Lower leg skin (tissue), 4 donors: ENCODE data around the gene SEMA4A. TPM values are rescaled to one million over a fixed set of nuclear protein-coding genes. Genes with fewer than 3 reads are reported as not detected.

ENCODE experiments used
- DNase-seq, 2 donors: peaks; one replicate each; pipeline ENCODE4 v3.0.0-alpha.2; 2019; ENCODE audit warnings: low spot score in 2 of 2
- H3K4me3 ChIP-seq: fragments of 200-600 bp; sonication (generic); 2 replicates; pipeline ENCODE4 v1.5.1; 2017; ENCODE audit warnings: mild to moderate bottlenecking, low read depth; ENCODE audit not compliant: poor library complexity, severe bottlenecking
- CTCF ChIP-seq, 3 donors: fragments of 450-650 bp; IDR thresholded peaks; one replicate each; pipeline ENCODE4 v1.5.1; 2016; ENCODE audit warnings: antibody characterized with exemption in 3 of 3, mild to moderate bottlenecking in 3 of 3, moderate library complexity in 2 of 3
- POLR2A ChIP-seq, 2 donors: fragments of 450-650 bp; IDR thresholded peaks; one replicate each; pipeline ENCODE4 v1.6.1; 2016 to 2017; ENCODE audit warnings: antibody characterized with exemption in 2 of 2, mild to moderate bottlenecking in 1 of 2, moderate library complexity in 1 of 2
- WGBS, 2 donors: methylation state at CpG; one replicate each; pipeline ENCODE4 v1.1.5; 2018; 5-methylcytosine and 5-hydroxymethylcytosine counted together
- intact Hi-C: fragments of 100-400 bp; cut with DNase I; formaldehyde crosslinking; loops from one replicate; pipeline ENCODE4 v1.15.0; 2023; ENCODE audit warnings: low total_unique reads
- total RNA-seq, 4 donors: library from RNA; depleted of rRNA; stranded (reverse); fragments of >200 nt; gene quantifications; one replicate each; pipeline ENCODE4 v1.1.0, GENCODE V29; 2016

The SEMA4A gene
- total RNA-seq, 4 donors from 2014 or later = 30.5 to 45.4 (median 41.4) TPM

GRCh38 chr1:156160743-156161171 lies 7.4 kb downstream of the SEMA4A start:
- TF ChIP-seq CTCF (IDR thresholded peaks at IDR 0.05) = no peak
- TF ChIP-seq POLR2A (IDR thresholded peaks at IDR 0.05) = no peak
- intact Hi-C loops = no loop called here
- WGBS, 2 donors = 30 to 38% methylated on average over 11 to 17 of the region's 22 CpGs
- peak; percentile 71 to 96 for DNase-seq
- H3K4me3 ChIP-seq = no peak overlapping the region

- H3K4me3 ChIP-seq = no peak overlapping the region
- no peak for DNase-seq
- intact Hi-C loops = no loop called here
- 81 to 88% methylated on average over 5 of the region's 5 CpGs for WGBS, 2 donors
- TF ChIP-seq POLR2A (IDR thresholded peaks at IDR 0.05) (no peak), CTCF (IDR thresholded peaks at IDR 0.05) (no peak)
Measured at GRCh38 chr1:156162430-156163037, 9.1 kb downstream of the SEMA4A start.

GRCh38 chr1:156163712-156164111 lies 10.3 kb downstream of the SEMA4A start:
- no peak overlapping the region for H3K4me3 ChIP-seq
- no peak for DNase-seq
- TF ChIP-seq POLR2A (IDR thresholded peaks at IDR 0.05) (no peak), CTCF (IDR thresholded peaks at IDR 0.05) (no peak)
- 81 to 83% methylated on average over 1 of the region's 1 CpG for WGBS, 2 donors
- intact Hi-C loops = no loop called here

- intact Hi-C loops = no loop called here
- no peak for DNase-seq
- no peak overlapping the region for H3K4me3 ChIP-seq
- WGBS, 2 donors = 95 to 96% methylated on average over 6 of the region's 6 CpGs
- TF ChIP-seq CTCF (IDR thresholded peaks at IDR 0.05) (no peak), POLR2A (IDR thresholded peaks at IDR 0.05) (no peak)
Measured at GRCh38 chr1:156164125-156164831, 10.9 kb downstream of the SEMA4A start.

- TF ChIP-seq POLR2A (IDR thresholded peaks at IDR 0.05) = no peak
- no peak for TF ChIP-seq CTCF (IDR thresholded peaks at IDR 0.05)
- intact Hi-C loops = no loop called here
- WGBS, 2 donors = 37 to 39% methylated on average over 2 of the region's 2 CpGs
- no peak for DNase-seq
- no peak overlapping the region for H3K4me3 ChIP-seq
Measured at GRCh38 chr1:156165083-156165482, 11.7 kb downstream of the SEMA4A start.
